Ishikawa (cell line): ENCODE measurements around the gene CPA5.

Experiments used
- CREB1 ChIP-seq: IDR thresholded peaks from 2 replicates; pipeline ENCODE4 v1.6.1; 2012; ENCODE audit warnings: low read depth
- EGR1 ChIP-seq: IDR thresholded peaks from 2 replicates; pipeline ENCODE4 v1.6.1; 2012
- EP300 ChIP-seq: IDR thresholded peaks from 2 replicates; pipeline ENCODE4 v1.6.1; 2012; ENCODE audit warnings: borderline replicate concordance
- MAX ChIP-seq: IDR thresholded peaks from 2 replicates; pipeline ENCODE4 v1.6.1; 2012
- RAD21 ChIP-seq: IDR thresholded peaks from 2 replicates; pipeline ENCODE4 v1.6.1; 2012; ENCODE audit warnings: low read depth
- REST ChIP-seq: IDR thresholded peaks from 2 replicates; pipeline ENCODE4 v1.6.1; 2012; ENCODE audit warnings: low read depth, mild to moderate bottlenecking
- TAF1 ChIP-seq: IDR thresholded peaks from 2 replicates; pipeline ENCODE4 v1.6.1; 2012; ENCODE audit warnings: low read depth, mild to moderate bottlenecking
- TCF12 ChIP-seq: IDR thresholded peaks from 2 replicates; pipeline ENCODE4 v1.6.1; 2012; ENCODE audit warnings: low read depth
- TEAD4 ChIP-seq: IDR thresholded peaks from 2 replicates; pipeline ENCODE4 v1.6.1; 2012
- YY1 ChIP-seq: IDR thresholded peaks from 2 replicates; pipeline ENCODE4 v1.6.1; 2012; ENCODE audit warnings: low read depth
- TF ChIP-seq, protein P1 (sequence below): IDR thresholded peaks from 2 replicates; pipeline ENCODE4 v1.6.1; 2012

DNA sequence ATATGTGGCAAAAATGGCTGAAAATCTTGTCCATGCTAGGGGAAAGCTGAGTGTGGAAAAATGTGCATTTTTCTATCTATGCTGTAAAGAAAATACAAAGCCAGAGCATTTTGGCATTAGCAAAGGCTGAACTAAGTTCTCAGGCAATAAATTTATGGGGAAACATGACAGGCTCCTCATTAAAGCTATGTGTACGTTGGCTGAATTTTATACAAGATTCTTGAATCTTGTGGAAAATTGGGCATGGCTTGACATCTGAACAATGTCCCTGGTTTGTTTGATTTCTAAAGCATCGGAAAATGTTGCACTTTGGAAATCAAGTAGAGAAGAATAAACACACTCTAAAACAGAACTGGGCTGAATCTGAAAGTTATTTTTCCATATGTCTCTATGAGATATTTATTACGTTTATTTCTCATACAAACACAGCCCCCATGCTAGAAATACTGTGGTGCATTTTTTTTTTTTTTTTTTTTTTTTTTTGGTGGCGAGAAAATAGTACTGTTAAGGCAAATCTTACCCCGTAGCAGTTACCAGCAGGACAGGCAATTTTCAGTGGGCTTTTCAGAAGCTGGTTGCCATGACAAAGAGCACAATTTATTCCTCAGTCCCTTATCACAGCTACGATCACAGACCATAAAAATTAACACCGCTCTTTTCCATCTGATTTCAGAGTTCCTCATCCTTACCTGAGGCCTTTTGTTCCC is 52.6 kb downstream of the CPA5 start:
- TF ChIP-seq EP300: no peak
- no peak for TF ChIP-seq CREB1
- no peak for TF ChIP-seq REST
- TF ChIP-seq RAD21: no peak
- TF ChIP-seq TAF1: no peak
- no peak for TF ChIP-seq TEAD4
- TF ChIP-seq TCF12: no peak
- no peak for TF ChIP-seq MAX
- TF ChIP-seq YY1: no peak
- TF ChIP-seq, protein P1, sequence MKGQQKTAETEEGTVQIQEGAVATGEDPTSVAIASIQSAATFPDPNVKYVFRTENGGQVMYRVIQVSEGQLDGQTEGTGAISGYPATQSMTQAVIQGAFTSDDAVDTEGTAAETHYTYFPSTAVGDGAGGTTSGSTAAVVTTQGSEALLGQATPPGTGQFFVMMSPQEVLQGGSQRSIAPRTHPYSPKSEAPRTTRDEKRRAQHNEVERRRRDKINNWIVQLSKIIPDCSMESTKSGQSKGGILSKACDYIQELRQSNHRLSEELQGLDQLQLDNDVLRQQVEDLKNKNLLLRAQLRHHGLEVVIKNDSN: no peak
- no peak for TF ChIP-seq EGR1
